Thyroid gland (tissue), 4 donors: ENCODE data around the gene TPK1. TPM values are rescaled to one million over a fixed set of nuclear protein-coding genes. Genes with fewer than 3 reads are reported as not detected.
"Not testable (repeated sequence)": the region's sequence is repeated elsewhere in the genome, so short reads cannot be mapped to it uniquely, and the experiment has no call there.

Experiments used
- DNase-seq, 2 donors: peaks; one replicate each; pipeline ENCODE4 v3.0.0-alpha.2; 2019
- H3K27ac ChIP-seq, 3 donors: fragments of 200-600 bp; sonication (generic); 1 replicate in 2 of 3; 2 replicates in 1 of 3; pipeline ENCODE4 v1.5.1; 2016 to 2019; ENCODE audit warnings: mild to moderate bottlenecking in 1 of 3, moderate library complexity in 1 of 3
- H3K27me3 ChIP-seq: fragments of 200-600 bp; sonication (generic); one replicate; pipeline ENCODE4 v1.5.1; 2019
- H3K36me3 ChIP-seq, 2 donors: fragments of 200-600 bp; sonication (generic); one replicate each; pipeline ENCODE4 v1.5.1; 2016 to 2019
- H3K4me1 ChIP-seq, 2 donors: fragments of 200-600 bp; sonication (generic); one replicate each; pipeline ENCODE4 v1.5.1; 2017 to 2019
- H3K4me3 ChIP-seq, 3 donors: fragments of 200-600 bp; sonication (generic); replicated peaks in 1 of 3; 1 replicate in 2 of 3; 2 replicates in 1 of 3; pipeline ENCODE4 v1.5.1; 2016; ENCODE audit warnings: mild to moderate bottlenecking in 1 of 3
- H3K9me3 ChIP-seq: fragments of 200-600 bp; sonication (generic); one replicate; pipeline ENCODE4 v1.5.1; 2017
- CTCF ChIP-seq, 6 experiments: fragments of 200-600 bp in 3 of 6; fragments of 450-650 bp in 3 of 6; sonication (generic) in 3 of 6; IDR thresholded peaks; one replicate each; pipeline ENCODE4 v1.5.1; 2016 to 2019; ENCODE audit warnings: antibody characterized with exemption in 6 of 6, mild to moderate bottlenecking in 2 of 6, inconsistent platforms in 1 of 6, moderate library complexity in 1 of 6
- POLR2A ChIP-seq, 2 donors: fragments of 450-650 bp; IDR thresholded peaks; one replicate each; pipeline ENCODE4 v1.6.1; 2017; ENCODE audit warnings: antibody characterized with exemption in 2 of 2, mild to moderate bottlenecking in 2 of 2, moderate library complexity in 1 of 2
- WGBS, 2 donors: methylation state at CpG; one replicate each; pipeline ENCODE4 v1.1.5; 2017; 5-methylcytosine and 5-hydroxymethylcytosine counted together
- intact Hi-C: fragments of 100-400 bp; cut with DNase I; formaldehyde crosslinking; loops from one replicate; pipeline ENCODE4 v1.15.1; 2023
- total RNA-seq, 4 donors: library from RNA; depleted of rRNA; stranded (reverse); fragments of >200 nt; gene quantifications; one replicate each; pipeline ENCODE4 v1.2.3, GENCODE V29; 2016

Gene TPK1
- total RNA-seq, 4 donors from 2014 or later, result 2.6 to 10.4 (median 6.2) TPM

GRCh38 chr7:144784441-144784840 lies 51.4 kb downstream of the TPK1 start:
- intact Hi-C loops, result no loop called here
- Histone ChIP-seq H3K4me1 (no peaks in the 10 kb centered on the region), H3K4me3 (no peak overlapping the region), H3K27ac (no peak overlapping the region), H3K27me3 (no peaks in the 10 kb centered on the region), H3K36me3 (no peaks in the 10 kb centered on the region), H3K9me3 (no peaks in the 10 kb centered on the region)
- no peak for DNase-seq
- 96 to 97% methylated on average over 2 of the region's 2 CpGs for WGBS, 2 donors
- TF ChIP-seq CTCF (IDR thresholded peaks at IDR 0.05) (no peak), POLR2A (IDR thresholded peaks at IDR 0.05) (no peak)

- intact Hi-C loops, result no loop called here
- H3K27me3 ChIP-seq, result no peaks in the 10 kb centered on the region
- H3K9me3 ChIP-seq, result no peaks in the 10 kb centered on the region
- H3K4me3 ChIP-seq, result no peak overlapping the region
- TF ChIP-seq CTCF (IDR thresholded peaks at IDR 0.05), result no peak
- TF ChIP-seq POLR2A (IDR thresholded peaks at IDR 0.05), result no peak
- 0 to 61% methylated on average over 1 of the region's 1 CpG for WGBS, 2 donors
- H3K36me3 ChIP-seq, result no peaks in the 10 kb centered on the region
- no peak for DNase-seq
- no peaks in the 10 kb centered on the region for H3K4me1 ChIP-seq
- H3K27ac ChIP-seq, result no peak overlapping the region
Measured at GRCh38 chr7:144782883-144783282, 53.0 kb downstream of the TPK1 start.

GRCh38 chr7:144780071-144780608 lies 55.7 kb downstream of the TPK1 start:
- Histone ChIP-seq H3K9me3 (no peaks in the 10 kb centered on the region), H3K27me3 (no peaks in the 10 kb centered on the region), H3K36me3 (no peaks in the 10 kb centered on the region), H3K4me3 (no peak overlapping the region), H3K4me1 (no peaks in the 10 kb centered on the region), H3K27ac (no peak overlapping the region)
- TF ChIP-seq POLR2A (IDR thresholded peaks at IDR 0.05) (no peak), CTCF (IDR thresholded peaks at IDR 0.05) (no peak)
- 86% methylated on average over 4 of the region's 4 CpGs for WGBS, 2 donors
- intact Hi-C loops, result no loop called here
- no peak for DNase-seq

- H3K27ac ChIP-seq, H3K27me3 ChIP-seq, H3K9me3 ChIP-seq, DNase-seq, H3K36me3 ChIP-seq, H3K4me3 ChIP-seq, H3K4me1 ChIP-seq, intact Hi-C loops: not testable (repeated sequence)
- WGBS, 2 donors, result 78 to 87% methylated on average over 3 of the region's 3 CpGs
Measured at GRCh38 chr7:144777889-144778288, 58.0 kb downstream of the TPK1 start.

- Histone ChIP-seq H3K4me3 (no peak overlapping the region), H3K27ac (no peak overlapping the region), H3K4me1 (no peaks in the 10 kb centered on the region), H3K36me3 (no peaks in the 10 kb centered on the region), H3K9me3 (no peaks in the 10 kb centered on the region), H3K27me3 (no peaks in the 10 kb centered on the region)
- WGBS, 2 donors, result 73 to 80% methylated on average over 3 of the region's 3 CpGs
- intact Hi-C loops, result no loop called here
- no peak for TF ChIP-seq CTCF (IDR thresholded peaks at IDR 0.05)
- no peak for TF ChIP-seq POLR2A (IDR thresholded peaks at IDR 0.05)
- no peak for DNase-seq
Measured at GRCh38 chr7:144777005-144777839, 58.6 kb downstream of the TPK1 start.
